ENCODE data around the gene CCDC57. TPM values are rescaled to one million over a fixed set of nuclear protein-coding genes. Genes with fewer than 3 reads are reported as not detected.

CCDC57 gene
- total and polyA plus RNA-seq, 2 of the 4 experiments (the other 2 are of a cell fraction): 7.3 to 31.3 TPM

GRCh38 chr17:82225368-82226029 is 12.9 kb upstream of the CCDC57 start:
- intact Hi-C loops (cut with micrococcal nuclease) (no loop called here), dilution Hi-C loops (cut with HindIII; ENCODE audit: low sequenced_read_pairs, unreplicated experiment) (no loop called here), in situ Hi-C loops (cut with MboI; ENCODE audit: low sequenced_read_pairs) (no loop called here)
- peak overlapping the region; percentile 32; the same call in 1 of the 2 replicates for H2BK120ac ChIP-seq (ENCODE audit: low read depth, low read length)
- H3K4me3 ChIP-seq (ENCODE audit: insufficient read depth, low read depth, low read length): no peak overlapping the region
- BruUV-seq (replicated peaks): no TSS peak
- H3K56ac ChIP-seq (ENCODE audit: extremely low read depth, insufficient read depth, low read length): no peak overlapping the region
- no peak overlapping the region for H3K18ac ChIP-seq (ENCODE audit: low read depth, low read length)
- no peak overlapping the region for H3K23ac ChIP-seq (ENCODE audit: low read depth, low read length)
- H4K20me1 ChIP-seq (ENCODE audit: insufficient read depth, low read length): peaks cover 16% of the 10 kb centered on the region
- WGBS, 2 experiments (ENCODE audit: extremely low coverage in 2 of 2, insufficient read length in 1 of 2): 74% methylated on average over 14 of the region's 24 CpGs; no CpG with 5 or more reads in 1 of the 2 experiments
- no peak overlapping the region; the same call in 1 of the 2 replicates for H4K91ac ChIP-seq (ENCODE audit: insufficient read depth, low read depth, low read length)
- H4K8ac ChIP-seq (ENCODE audit: low read depth in 2 of 2, low read length in 2 of 2): no peak overlapping the region
- peak overlapping the region; percentile 16 for H2AK9ac ChIP-seq (replicated peaks; ENCODE audit: low read depth, low read length, poor library complexity)
- no peak overlapping the region for H3K9ac ChIP-seq (ENCODE audit: low read depth, low read length)
- ChIA-PET CTCF (interaction anchor here (0.9 kb wide), 1 partner anchor 20 kb away, joined by 3 read pairs; no protein-coding TSS in a partner anchor), POLR2A (ENCODE audit: unreplicated experiment) (no interaction called here)
- no peak overlapping the region for H4K5ac ChIP-seq (ENCODE audit: low read depth, low read length)
- peak overlapping the region; percentile 14 for H2BK5ac ChIP-seq (ENCODE audit: low read depth, low read length, poor library complexity, severe bottlenecking)
- no peak for DNase-seq
- peaks cover 0 to 43% of the 10 kb centered on the region in 2 experiments; a peak in 3 of 4 replicates for H3K79me1 ChIP-seq (ENCODE audit: low read depth in 1 of 2, low read length in 2 of 2)
- H3K4ac ChIP-seq (ENCODE audit: low read depth, low read length): peak overlapping the region; percentile 43
- no peak for ATAC-seq (ENCODE audit: low read depth)
- H3K27ac ChIP-seq (ENCODE audit: insufficient read depth, low read length): no peak overlapping the region
- no peak overlapping the region for H2BK15ac ChIP-seq (ENCODE audit: low read depth, low read length)
- no peaks in the 10 kb centered on the region for H3K9me3 ChIP-seq (ENCODE audit: control insufficient read depth, insufficient read depth, low read length)
- H3K4me1 ChIP-seq (ENCODE audit: control insufficient read depth, insufficient read depth, low read length): peaks cover 7% of the 10 kb centered on the region
- peak overlapping the region; percentile 78; the same call in 1 of the 2 replicates for H2AK5ac ChIP-seq (ENCODE audit: low read depth, low read length)
- H3K9me1 ChIP-seq (ENCODE audit: insufficient read depth, low read length): no peaks in the 10 kb centered on the region
- H2BK20ac ChIP-seq (ENCODE audit: low read depth, low read length): 0 out of 2 replicates have a peak overlapping the region, but pooled peaks have one; percentile 35
- H2AFZ ChIP-seq (replicated peaks; ENCODE audit: low read length, poor library complexity): no peak overlapping the region
- no peaks in the 10 kb centered on the region for H3K27me3 ChIP-seq (ENCODE audit: control insufficient read depth, insufficient read depth, low read length)
- no peak overlapping the region for H3K4me2 ChIP-seq (ENCODE audit: low read depth, low read length)
- H3K14ac ChIP-seq (replicated peaks; ENCODE audit: low read depth, low read length): no peak overlapping the region
- H3K36me3 ChIP-seq (ENCODE audit: control insufficient read depth, insufficient read depth, low read length): no peaks in the 10 kb centered on the region
- TF ChIP-seq POLR2A (IDR thresholded peaks at IDR 0.05; ENCODE audit: low read depth, low read length) (no peak), CEBPB (IDR thresholded peaks at IDR 0.05; ENCODE audit: low read depth, low read length) (no peak), CTCF (conservative IDR thresholded peaks at IDR 0.05; ENCODE audit: low read depth, low read length) (no peak), RFX5 (IDR thresholded peaks at IDR 0.05; ENCODE audit: low read depth, low read length) (no peak), RAD21 (IDR thresholded peaks at IDR 0.05; ENCODE audit: low read length) (no peak), NFE2L2 (IDR thresholded peaks at IDR 0.05; ENCODE audit: low read depth, low read length) (no peak), MAZ (IDR thresholded peaks at IDR 0.05; ENCODE audit: borderline replicate concordance, low read depth, low read length) (no peak), MAFK (IDR thresholded peaks at IDR 0.05; ENCODE audit: low read depth, low read length) (no peak), ELK1 (IDR thresholded peaks at IDR 0.05; ENCODE audit: borderline replicate concordance, low read depth, low read length) (no peak), SMC3 (IDR thresholded peaks at IDR 0.05; ENCODE audit: low read depth, low read length) (no peak), USF2 (IDR thresholded peaks at IDR 0.05; ENCODE audit: low read depth, low read length) (no peak), BHLHE40 (IDR thresholded peaks at IDR 0.05; ENCODE audit: low read depth, low read length) (no peak), FOS (IDR thresholded peaks at IDR 0.05; ENCODE audit: low read depth, low read length) (no peak), CHD1 (IDR thresholded peaks at IDR 0.05; ENCODE audit: low read depth, low read length) (no peak), RCOR1 (IDR thresholded peaks at IDR 0.05; ENCODE audit: insufficient replicate concordance, low read length) (no peak)

Data from IMR-90 (cell line).